Type B pancreatic cell (in vitro differentiated cells): ENCODE measurements around the gene IL23A. TPM values are rescaled to one million over a fixed set of nuclear protein-coding genes. Genes with fewer than 3 reads are reported as not detected.

Source experiments
- DNase-seq: peaks from one replicate; pipeline ENCODE4 v3.0.0; 2021; ENCODE audit warnings: mixed read lengths; ENCODE audit not compliant: unreplicated experiment; ENCODE audit errors: extremely low spot score
- H3K27ac Mint-ChIP-seq: 2 replicates; pipeline ENCODE4 v1.8.0; 2021; ENCODE audit warnings: mild to moderate bottlenecking, mixed read lengths
- H3K27me3 Mint-ChIP-seq: 2 replicates; pipeline ENCODE4 v1.8.0; 2021; ENCODE audit warnings: mixed read lengths
- H3K36me3 Mint-ChIP-seq: 2 replicates; pipeline ENCODE4 v1.8.0; 2021; ENCODE audit warnings: mixed read lengths
- H3K4me1 Mint-ChIP-seq: one replicate; pipeline ENCODE4 v1.8.0; 2021; ENCODE audit warnings: mixed read lengths; ENCODE audit not compliant: unreplicated experiment
- H3K4me3 Mint-ChIP-seq: 2 replicates; pipeline ENCODE4 v1.8.0; 2021; ENCODE audit warnings: mild to moderate bottlenecking, mixed read lengths
- H3K9me3 Mint-ChIP-seq: 2 replicates; pipeline ENCODE4 v1.8.0; 2021; ENCODE audit warnings: mixed read lengths
- CTCF ChIP-seq: fragments of 200-600 bp; sonication (generic); conservative IDR thresholded peaks from 2 replicates; pipeline ENCODE4 v1.5.0; 2021; ENCODE audit warnings: antibody characterized with exemption, mild to moderate bottlenecking
- total RNA-seq: library from RNA; stranded (reverse); gene quantifications from 2 replicates; pipeline ENCODE4 v1.2.1, GENCODE V29; 2021; ENCODE audit warnings: low replicate concordance

The IL23A gene
- total RNA-seq, 1 donor from 2014 or later, result 0.48 TPM

- TF ChIP-seq CTCF, result no peak
- Mint-ChIP-seq H3K9me3 (no peaks in the 10 kb centered on the region), H3K4me3 (no peak overlapping the region), H3K27me3 (no peaks in the 10 kb centered on the region), H3K36me3 (peaks cover 16% of the 10 kb centered on the region), H3K4me1 (peaks cover under 1% of the 10 kb centered on the region), H3K27ac (no peak overlapping the region)
- DNase-seq, result no peak
These were observed 31.3 kb upstream of the IL23A start for GRCh38 chr12:56307221-56307965.

GRCh38 chr12:56308714-56309113 lies 30.0 kb upstream of the IL23A start:
- TF ChIP-seq CTCF, result no peak
- H3K27me3 Mint-ChIP-seq, result no peaks in the 10 kb centered on the region
- no peak overlapping the region for H3K27ac Mint-ChIP-seq
- H3K4me3 Mint-ChIP-seq, result no peak overlapping the region
- no peaks in the 10 kb centered on the region for H3K4me1 Mint-ChIP-seq
- no peak for DNase-seq
- no peaks in the 10 kb centered on the region for H3K9me3 Mint-ChIP-seq
- peaks cover 15% of the 10 kb centered on the region for H3K36me3 Mint-ChIP-seq

GRCh38 chr12:56311003-56311402 lies 27.7 kb upstream of the IL23A start:
- Mint-ChIP-seq H3K4me3 (no peak overlapping the region), H3K4me1 (peaks cover 5% of the 10 kb centered on the region), H3K9me3 (no peaks in the 10 kb centered on the region), H3K36me3 (peaks cover 16% of the 10 kb centered on the region), H3K27me3 (no peaks in the 10 kb centered on the region), H3K27ac (no peak overlapping the region)
- no peak for TF ChIP-seq CTCF
- DNase-seq, result no peak

GRCh38 chr12:56315249-56315621 lies 23.4 kb upstream of the IL23A start:
- peaks cover 5% of the 10 kb centered on the region for H3K36me3 Mint-ChIP-seq
- peak overlapping the region; percentile 99 for H3K27ac Mint-ChIP-seq
- peaks cover 5% of the 10 kb centered on the region for H3K4me1 Mint-ChIP-seq
- no peak for DNase-seq
- no peaks in the 10 kb centered on the region for H3K9me3 Mint-ChIP-seq
- no peaks in the 10 kb centered on the region for H3K27me3 Mint-ChIP-seq
- peak overlapping the region; percentile 99 for H3K4me3 Mint-ChIP-seq
- TF ChIP-seq CTCF, result no peak

GRCh38 chr12:56315622-56316473 lies 22.8 kb upstream of the IL23A start, which contains the start of gene CNPY2:
Gene CNPY2, minus strand, starts transcription at chr12:56315988. Its CDS starts 771 bp downstream, at chr12:56315217.
- Mint-ChIP-seq H3K27ac (peak within 1 kb of the TSS; percentile 99), H3K4me3 (peak within 1 kb of the TSS; percentile 99), H3K27me3 (no peaks in the 10 kb centered on the region), H3K4me1 (peaks cover 5% of the 10 kb centered on the region), H3K36me3 (peaks cover 5% of the 10 kb centered on the region), H3K9me3 (no peaks in the 10 kb centered on the region)
- TF ChIP-seq CTCF, result peak; percentile 45
- DNase-seq, result peak; percentile 96
